Upper lobe of right lung (tissue), 1 donor: ENCODE measurements around the gene RASSF5. TPM values are rescaled to one million over a fixed set of nuclear protein-coding genes. Genes with fewer than 3 reads are reported as not detected.
"Not testable (repeated sequence)": the region's sequence is repeated elsewhere in the genome, so short reads cannot be mapped to it uniquely, and the experiment has no call there.

Source experiments
- ATAC-seq: fragments of 200-7000 bp; cut with Tn5 transposase; one replicate; pipeline ENCODE4 v1.9.1; 2020; ENCODE audit warnings: mild to moderate bottlenecking, moderate library complexity
- DNase-seq: peaks from one replicate; pipeline ENCODE4 v3.0.0-alpha.2; 2020
- H3K27ac ChIP-seq: fragments of 200-600 bp; one replicate; pipeline ENCODE4 v1.8.0; 2022
- H3K27me3 ChIP-seq: fragments of 200-600 bp; one replicate; pipeline ENCODE4 v1.8.0; 2022; ENCODE audit warnings: mild to moderate bottlenecking
- H3K36me3 ChIP-seq: fragments of 200-600 bp; one replicate; pipeline ENCODE4 v1.8.0; 2022
- H3K4me1 ChIP-seq: fragments of 200-600 bp; one replicate; pipeline ENCODE4 v1.8.0; 2022
- H3K4me3 ChIP-seq: fragments of 200-600 bp; one replicate; pipeline ENCODE4 v1.8.0; 2022; ENCODE audit warnings: mild to moderate bottlenecking
- H3K9me3 ChIP-seq: fragments of 200-600 bp; one replicate; pipeline ENCODE4 v1.8.0; 2022
- intact Hi-C: fragments of 100-400 bp; cut with DNase I; formaldehyde crosslinking; loops from one replicate; pipeline ENCODE4 v1.11.0; 2022
- total RNA-seq: library from RNA; stranded (reverse); fragmentation: NEBNext Ultra II Directional; extraction: Animal tissue kit (Norgen Biotek cat#: 25700); gene quantifications from one replicate; pipeline ENCODE4 v1.2.1, GENCODE V29; 2021
- TF ChIP-seq, protein P1 (sequence below): fragments of 200-600 bp; IDR thresholded peaks from one replicate; pipeline ENCODE4 v1.8.0; 2022; ENCODE audit warnings: antibody characterized with exemption
- donor health status: DM: no; HTN: yes; CAD: no; lungs with severe emphysema.

The RASSF5 gene
- total RNA-seq, 1 donor from 2014 or later = 37.6 TPM

DNA sequence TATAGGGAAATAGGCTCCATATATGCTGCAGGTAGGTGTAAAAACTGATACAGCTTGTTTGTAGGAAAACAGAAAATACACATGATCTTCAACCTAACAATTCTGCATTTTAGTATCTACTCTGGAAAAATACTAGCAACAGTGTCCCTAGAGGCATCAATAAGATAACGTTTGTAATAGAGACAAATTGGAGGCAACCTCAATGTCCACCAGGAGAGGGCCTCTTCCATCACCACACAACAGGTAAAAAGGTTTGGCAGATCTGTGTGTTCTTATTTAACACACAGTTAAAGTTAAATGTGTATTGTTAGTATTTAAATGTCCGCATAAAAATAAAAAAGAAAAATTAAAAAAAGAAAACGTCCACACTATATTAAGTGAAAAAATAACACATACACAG lies 99.5 kb downstream of the RASSF5 start:
- no peaks in the 10 kb centered on the region for H3K27me3 ChIP-seq
- peaks cover 7% of the 10 kb centered on the region for H3K4me1 ChIP-seq
- H3K9me3 ChIP-seq = no peaks in the 10 kb centered on the region
- ATAC-seq (no peak), DNase-seq (no peak)
- H3K4me3 ChIP-seq = no peak overlapping the region
- H3K36me3 ChIP-seq = peaks cover 78% of the 10 kb centered on the region
- no peak overlapping the region for H3K27ac ChIP-seq
- TF ChIP-seq, protein P1, sequence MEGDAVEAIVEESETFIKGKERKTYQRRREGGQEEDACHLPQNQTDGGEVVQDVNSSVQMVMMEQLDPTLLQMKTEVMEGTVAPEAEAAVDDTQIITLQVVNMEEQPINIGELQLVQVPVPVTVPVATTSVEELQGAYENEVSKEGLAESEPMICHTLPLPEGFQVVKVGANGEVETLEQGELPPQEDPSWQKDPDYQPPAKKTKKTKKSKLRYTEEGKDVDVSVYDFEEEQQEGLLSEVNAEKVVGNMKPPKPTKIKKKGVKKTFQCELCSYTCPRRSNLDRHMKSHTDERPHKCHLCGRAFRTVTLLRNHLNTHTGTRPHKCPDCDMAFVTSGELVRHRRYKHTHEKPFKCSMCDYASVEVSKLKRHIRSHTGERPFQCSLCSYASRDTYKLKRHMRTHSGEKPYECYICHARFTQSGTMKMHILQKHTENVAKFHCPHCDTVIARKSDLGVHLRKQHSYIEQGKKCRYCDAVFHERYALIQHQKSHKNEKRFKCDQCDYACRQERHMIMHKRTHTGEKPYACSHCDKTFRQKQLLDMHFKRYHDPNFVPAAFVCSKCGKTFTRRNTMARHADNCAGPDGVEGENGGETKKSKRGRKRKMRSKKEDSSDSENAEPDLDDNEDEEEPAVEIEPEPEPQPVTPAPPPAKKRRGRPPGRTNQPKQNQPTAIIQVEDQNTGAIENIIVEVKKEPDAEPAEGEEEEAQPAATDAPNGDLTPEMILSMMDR = peak; percentile 12
- intact Hi-C loops = no loop called here

DNA sequence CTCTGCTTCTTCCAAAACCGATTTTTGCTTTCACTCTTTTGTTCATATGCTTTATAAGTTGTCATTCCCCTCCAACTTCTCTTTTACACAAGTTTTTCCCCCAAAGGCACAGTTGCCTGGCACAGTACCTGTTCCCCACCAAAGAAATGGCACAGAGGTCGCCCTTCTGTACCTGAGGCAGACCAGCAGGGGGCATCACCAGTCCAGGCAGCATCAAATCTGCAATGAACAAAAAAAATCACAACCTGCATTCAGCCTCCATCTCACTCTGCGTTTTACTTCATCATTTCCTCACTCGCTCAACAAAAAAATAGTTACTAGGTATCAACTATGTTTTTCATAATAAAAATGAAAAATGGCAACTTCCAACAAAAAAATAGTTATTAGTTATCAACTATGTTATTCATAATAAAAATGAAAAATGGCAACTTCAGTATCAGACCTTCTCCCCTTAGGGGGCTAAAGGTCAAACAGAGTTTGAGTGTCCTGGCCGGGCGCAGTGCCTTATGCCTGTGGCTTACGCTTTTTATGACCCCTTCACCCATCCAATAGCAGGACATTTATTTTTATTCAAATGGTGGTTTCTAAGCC lies 100.9 kb downstream of the RASSF5 start:
- no peaks in the 10 kb centered on the region for H3K27me3 ChIP-seq
- H3K27ac ChIP-seq = no peak overlapping the region
- H3K4me1 ChIP-seq = peaks cover 7% of the 10 kb centered on the region
- DNase-seq = no peak
- H3K9me3 ChIP-seq = no peaks in the 10 kb centered on the region
- ATAC-seq = no peak
- TF ChIP-seq, protein P1 = peak; percentile 70
- peaks cover 64% of the 10 kb centered on the region for H3K36me3 ChIP-seq
- intact Hi-C loops = no loop called here
- H3K4me3 ChIP-seq = no peak overlapping the region

DNA sequence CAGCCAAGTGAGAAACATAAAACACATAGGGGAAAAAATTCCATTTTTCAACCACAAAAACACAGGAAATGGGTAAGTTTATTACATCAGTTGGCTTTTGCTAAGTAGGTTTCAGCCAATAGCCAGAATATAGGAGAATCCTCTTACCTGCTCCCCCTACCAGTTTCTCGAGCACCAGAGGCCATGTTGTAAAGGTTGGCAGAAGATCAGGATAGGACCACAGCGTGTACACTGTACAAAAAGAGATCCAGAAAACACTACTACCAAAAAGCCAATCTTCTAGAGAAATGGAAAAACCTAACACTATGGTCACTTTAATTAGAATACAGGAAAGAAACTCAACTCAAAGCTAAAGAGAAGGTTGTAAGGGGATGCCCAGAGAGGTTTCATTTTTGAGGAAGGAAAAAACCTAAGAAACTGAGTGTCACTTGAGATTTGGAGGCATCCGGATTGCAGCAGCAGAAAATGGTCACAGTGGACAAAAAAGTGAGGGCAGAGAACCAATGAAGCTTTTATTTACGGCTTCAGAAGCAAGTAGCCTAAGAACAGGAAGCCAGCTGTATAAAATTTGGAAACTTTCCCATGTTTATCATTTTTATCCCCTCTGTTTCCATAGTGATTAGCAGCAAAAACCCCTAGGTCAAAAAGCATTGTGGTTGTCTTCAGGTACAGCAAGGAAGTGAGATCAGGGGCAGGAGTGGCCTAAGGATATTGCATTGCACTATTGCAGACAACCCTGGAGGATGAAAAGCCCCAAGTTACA lies 102.1 kb downstream of the RASSF5 start:
- Histone ChIP-seq H3K27ac (no peak overlapping the region), H3K9me3 (no peaks in the 10 kb centered on the region), H3K4me1 (peaks cover 7% of the 10 kb centered on the region), H3K27me3 (no peaks in the 10 kb centered on the region), H3K36me3 (peaks cover 52% of the 10 kb centered on the region), H3K4me3 (no peak overlapping the region)
- intact Hi-C loops = no loop called here
- DNase-seq (no peak), ATAC-seq (no peak)
- TF ChIP-seq, protein P1 = no peak

DNA sequence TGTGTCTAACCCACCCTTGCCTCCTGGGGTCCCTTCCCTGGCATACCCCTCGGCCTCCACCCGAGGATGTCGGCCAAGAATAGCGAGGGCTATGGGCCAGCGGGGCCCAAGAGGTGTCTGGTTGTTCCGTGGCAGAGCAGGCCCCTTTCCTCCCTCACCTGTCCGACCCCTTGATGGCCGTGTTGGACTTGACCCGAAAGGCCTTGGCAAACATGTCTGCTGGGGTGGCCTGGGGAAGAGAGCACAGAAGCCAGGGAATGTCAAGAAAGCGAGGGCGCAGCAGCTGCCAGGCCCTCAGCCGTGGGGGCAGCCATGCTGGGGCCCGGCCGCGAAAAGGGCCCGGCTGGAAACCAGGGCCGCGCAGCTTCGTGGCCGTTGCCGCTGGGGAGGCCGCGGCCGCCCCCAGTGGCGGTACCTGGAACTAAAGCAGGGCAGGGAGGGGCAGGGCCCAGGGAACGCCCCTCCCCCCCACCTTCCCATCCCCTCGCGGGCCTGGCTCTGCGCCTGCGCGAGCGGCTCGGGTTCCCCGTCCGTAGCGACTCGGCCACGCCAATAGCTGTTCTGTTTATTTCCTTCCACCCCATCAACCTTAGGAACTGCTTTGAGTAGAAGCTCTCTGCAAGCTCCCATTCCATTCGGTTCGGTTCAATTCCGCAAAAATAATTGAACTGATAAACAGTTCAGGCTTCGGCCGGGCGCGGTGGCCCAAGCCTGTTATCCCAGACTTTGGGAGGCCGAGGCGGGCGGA lies 105.0 kb downstream of the RASSF5 start, which contains the start of gene EIF2D:
EIF2D (minus strand) TSS at position 337 of the 748 bp plus-strand sequence; CDS start at position 214, 123 bp downstream.
- TF ChIP-seq, protein P1 = peak; percentile 98
- peak; percentile 100 for ATAC-seq

DNA sequence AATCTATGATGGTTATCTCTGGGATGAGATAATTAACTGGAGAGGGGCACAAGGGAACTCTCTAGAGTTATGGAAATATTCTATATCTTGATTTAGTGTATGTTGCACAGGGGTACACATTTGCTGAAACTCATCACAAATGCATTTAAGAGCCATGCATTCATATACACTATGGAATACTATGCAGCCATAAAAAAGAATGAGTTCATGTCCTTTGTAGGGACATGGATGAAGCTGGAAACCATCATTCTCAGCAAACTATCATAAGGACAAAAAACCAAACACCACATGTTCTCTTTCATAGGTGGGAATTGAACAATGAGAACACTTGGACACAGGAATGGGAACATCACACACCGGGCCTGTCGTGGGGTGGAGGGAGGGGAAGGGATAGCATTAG lies 119.1 kb downstream of the RASSF5 start:
- ATAC-seq, H3K4me1 ChIP-seq, H3K27me3 ChIP-seq, DNase-seq, H3K36me3 ChIP-seq, H3K9me3 ChIP-seq, intact Hi-C loops, H3K27ac ChIP-seq, H3K4me3 ChIP-seq: not testable (repeated sequence)

More for the DNA sequence above, 105.0 kb downstream of the RASSF5 start, which contains the start of gene EIF2D:
- intact Hi-C loops = no loop called here
- peak; percentile 97 for DNase-seq
- Histone ChIP-seq H3K4me1 (peaks cover 7% of the 10 kb centered on the region), H3K9me3 (no peaks in the 10 kb centered on the region), H3K36me3 (peaks cover 23% of the 10 kb centered on the region), H3K27me3 (no peaks in the 10 kb centered on the region), H3K27ac (peak within 1 kb of the TSS; percentile 87), H3K4me3 (peak within 1 kb of the TSS; percentile 66)

DNA sequence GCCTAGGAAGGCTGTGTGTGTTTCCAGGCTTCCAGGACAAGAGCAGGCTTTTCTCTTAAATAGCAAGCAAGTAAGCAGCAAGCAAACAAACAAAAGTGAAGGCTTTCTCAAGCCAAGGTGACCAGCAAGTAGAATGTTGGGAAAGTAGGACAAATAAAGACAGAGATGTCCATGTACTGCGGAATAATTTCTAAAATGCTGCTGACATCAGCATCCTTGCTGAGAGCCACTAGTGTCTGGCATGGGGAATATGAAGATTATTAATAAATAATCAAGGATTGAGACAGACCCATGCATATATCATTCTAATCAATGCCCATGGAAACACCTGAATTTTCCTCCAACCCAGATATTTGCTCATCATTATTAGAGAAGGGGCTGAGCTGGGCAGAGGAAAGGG lies 121.6 kb downstream of the RASSF5 start:
- Histone ChIP-seq H3K27me3 (no peaks in the 10 kb centered on the region), H3K27ac (no peak overlapping the region), H3K36me3 (no peaks in the 10 kb centered on the region), H3K9me3 (no peaks in the 10 kb centered on the region), H3K4me3 (no peak overlapping the region), H3K4me1 (peaks cover 6% of the 10 kb centered on the region)
- no peak for ATAC-seq
- TF ChIP-seq, protein P1 = no peak
- intact Hi-C loops = no loop called here
- DNase-seq = no peak
